HG03159 (cell line): Measurements from ENCODE around the gene DEUP1.
"Not testable (repeated sequence)": the region's sequence is repeated elsewhere in the genome, so short reads cannot be mapped to it uniquely, and the experiment has no call there.

Experiments used
- ATAC-seq: cut with Tn5 transposase; IDR thresholded peaks from one replicate; pipeline ENCODE4 v1.9.1; 2021; ENCODE audit warnings: mild to moderate bottlenecking, moderate library complexity; ENCODE audit not compliant: unreplicated experiment

The DEUP1 gene, protein sequence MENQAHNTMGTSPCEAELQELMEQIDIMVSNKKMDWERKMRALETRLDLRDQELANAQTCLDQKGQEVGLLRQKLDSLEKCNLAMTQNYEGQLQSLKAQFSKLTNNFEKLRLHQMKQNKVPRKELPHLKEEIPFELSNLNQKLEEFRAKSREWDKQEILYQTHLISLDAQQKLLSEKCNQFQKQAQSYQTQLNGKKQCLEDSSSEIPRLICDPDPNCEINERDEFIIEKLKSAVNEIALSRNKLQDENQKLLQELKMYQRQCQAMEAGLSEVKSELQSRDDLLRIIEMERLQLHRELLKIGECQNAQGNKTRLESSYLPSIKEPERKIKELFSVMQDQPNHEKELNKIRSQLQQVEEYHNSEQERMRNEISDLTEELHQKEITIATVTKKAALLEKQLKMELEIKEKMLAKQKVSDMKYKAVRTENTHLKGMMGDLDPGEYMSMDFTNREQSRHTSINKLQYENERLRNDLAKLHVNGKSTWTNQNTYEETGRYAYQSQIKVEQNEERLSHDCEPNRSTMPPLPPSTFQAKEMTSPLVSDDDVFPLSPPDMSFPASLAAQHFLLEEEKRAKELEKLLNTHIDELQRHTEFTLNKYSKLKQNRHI

GRCh38 chr11:93330446-93330984 is at the start of gene DEUP1:
Gene DEUP1 (plus strand): TSS chr11:93330742. CDS start chr11:93332260, 1,518 bp downstream.
- ATAC-seq = peak; percentile 53

DNA sequence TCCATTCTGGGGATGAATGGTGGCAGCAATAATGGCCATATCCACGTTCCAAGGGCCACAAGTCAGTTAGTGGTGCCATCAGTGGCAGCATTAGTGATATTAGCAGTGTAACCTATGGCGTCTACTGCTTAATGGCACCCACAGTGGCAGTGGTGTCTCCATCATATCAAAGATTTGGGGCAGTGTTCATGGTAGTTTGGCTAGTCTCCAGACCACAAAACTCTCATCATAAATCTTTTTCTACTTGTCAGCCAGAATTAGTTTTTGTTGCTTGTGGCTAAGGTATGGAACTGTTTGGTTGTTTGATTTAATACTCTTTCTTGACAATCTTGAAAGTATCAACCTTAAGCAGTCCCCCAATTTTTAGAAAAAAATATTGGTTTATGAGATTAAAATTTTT is 45.1 kb upstream of the DEUP1 start:
- no peak for ATAC-seq

- ATAC-seq = peak; percentile 3
Observed at GRCh38 chr11:93287434-93287833, 43.1 kb upstream of the DEUP1 start.

- peak; percentile 52 for ATAC-seq
Observed at GRCh38 chr11:93288079-93288478, 42.5 kb upstream of the DEUP1 start.

- peak; percentile 45 for ATAC-seq
Observed at GRCh38 chr11:93288767-93289166, 41.8 kb upstream of the DEUP1 start.

GRCh38 chr11:93289782-93290463 is 40.6 kb upstream of the DEUP1 start:
- no peak for ATAC-seq

GRCh38 chr11:93291110-93291509 is 39.4 kb upstream of the DEUP1 start:
- ATAC-seq = no peak

DNA sequence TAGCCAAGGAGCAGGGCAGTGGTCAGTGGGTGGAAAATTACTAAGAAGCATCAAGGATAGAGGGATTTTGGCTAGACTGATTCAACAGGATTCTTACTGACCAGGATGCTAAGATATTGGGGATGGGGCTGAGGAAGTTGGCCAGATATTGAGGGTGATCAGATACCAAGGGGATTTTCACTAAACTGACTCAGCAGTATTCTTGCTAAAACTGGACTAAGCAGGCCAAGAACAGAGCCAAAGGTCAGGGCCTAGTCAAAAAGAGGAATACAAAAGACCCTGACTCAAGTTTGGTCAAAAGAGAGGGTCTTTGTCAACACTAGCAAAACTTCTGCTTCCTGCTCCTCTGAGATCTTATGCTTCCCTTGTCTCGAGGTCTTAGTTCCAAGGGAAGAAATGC is 38.6 kb upstream of the DEUP1 start:
- ATAC-seq = no peak

DNA sequence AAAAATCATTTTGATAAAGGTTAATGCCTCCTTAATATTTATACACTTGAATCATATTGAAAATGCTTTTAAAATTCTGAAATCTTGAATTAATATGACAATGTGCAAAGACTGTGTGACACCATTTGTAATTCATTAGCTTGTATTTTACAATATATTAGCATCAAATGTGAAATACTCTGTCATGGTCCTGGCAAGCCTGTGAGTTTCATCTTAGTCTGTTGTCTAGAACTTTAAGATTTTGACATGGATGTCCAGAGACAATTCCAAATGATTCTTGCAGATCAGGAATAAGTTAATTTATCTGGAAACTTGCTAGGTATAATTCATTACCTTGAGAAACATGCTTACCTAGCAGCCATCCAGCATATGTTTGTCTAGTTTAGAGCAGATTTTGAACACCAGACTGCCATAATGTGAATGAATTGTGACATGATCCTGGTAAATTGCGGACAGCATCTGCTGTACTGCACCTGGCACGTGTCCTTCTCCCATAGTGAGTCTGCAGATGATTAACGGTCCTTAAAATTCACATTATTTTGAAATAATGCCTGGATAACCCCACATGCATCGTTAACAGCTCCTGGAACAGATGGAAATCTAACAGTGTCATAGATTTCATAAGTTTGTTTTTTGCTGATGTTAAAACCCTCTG is 34.5 kb upstream of the DEUP1 start:
- no peak for ATAC-seq

DNA sequence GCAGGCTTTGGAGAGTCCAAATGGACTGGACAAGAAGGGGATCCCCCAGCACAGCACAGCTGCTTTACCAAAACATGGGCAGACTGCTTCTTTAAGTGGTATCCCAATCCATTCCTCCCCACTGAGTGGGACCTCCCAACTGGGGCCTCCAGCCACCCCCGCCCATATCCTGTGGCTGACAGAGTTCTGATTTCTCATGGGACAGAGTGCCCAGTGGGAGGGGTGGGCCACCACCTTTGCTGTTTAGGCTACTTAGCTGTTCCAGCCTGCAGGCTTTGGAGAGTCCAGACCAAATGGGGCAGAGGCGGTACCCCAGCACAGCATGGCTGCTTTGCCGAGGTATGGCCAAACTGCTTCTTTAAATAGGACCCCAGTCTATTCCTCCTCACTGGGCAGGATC is 26.9 kb upstream of the DEUP1 start:
- ATAC-seq = no peak

DNA sequence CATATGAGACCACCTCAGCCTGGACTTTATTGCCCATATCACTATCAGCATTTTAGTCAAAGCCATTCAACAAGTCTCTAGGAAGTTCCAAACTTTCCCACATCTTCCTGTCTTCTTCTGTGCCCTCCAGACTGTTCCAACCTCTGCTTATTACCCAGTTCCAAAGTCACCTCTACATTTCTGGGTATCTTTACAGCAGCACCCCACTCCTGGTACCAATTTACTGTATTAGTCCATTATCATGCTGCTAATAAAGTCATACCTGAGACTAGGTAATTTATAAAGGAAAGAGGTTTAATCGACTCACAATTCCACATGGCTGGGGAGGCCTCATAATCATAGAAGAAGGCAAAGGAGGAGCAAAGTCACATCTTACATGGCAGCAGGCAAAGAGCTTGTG is 16.1 kb upstream of the DEUP1 start:
- not testable (repeated sequence) for ATAC-seq

- ATAC-seq = no peak
Observed at GRCh38 chr11:93319224-93319839, 11.2 kb upstream of the DEUP1 start.

- ATAC-seq = no peak
Observed at GRCh38 chr11:93320230-93320629, 10.3 kb upstream of the DEUP1 start.

DNA sequence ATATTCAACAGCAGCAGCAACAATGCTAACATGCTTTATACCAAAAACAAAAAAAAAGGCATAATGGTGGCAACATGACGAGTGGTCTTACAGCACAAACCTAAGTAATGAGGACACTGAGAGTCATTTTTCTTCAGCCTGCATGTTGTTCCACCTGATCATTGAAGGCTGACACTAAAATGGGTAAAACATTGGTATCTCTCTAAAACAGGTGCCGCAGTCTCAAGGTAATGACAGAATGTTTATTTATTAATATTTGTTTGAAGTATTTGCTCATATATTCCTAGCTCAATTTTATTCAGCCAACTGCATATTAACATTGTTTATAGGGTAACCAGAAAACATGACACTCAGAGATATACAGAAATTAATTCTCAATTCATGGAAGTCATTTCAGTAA is 8.3 kb upstream of the DEUP1 start:
- no peak for ATAC-seq

DNA sequence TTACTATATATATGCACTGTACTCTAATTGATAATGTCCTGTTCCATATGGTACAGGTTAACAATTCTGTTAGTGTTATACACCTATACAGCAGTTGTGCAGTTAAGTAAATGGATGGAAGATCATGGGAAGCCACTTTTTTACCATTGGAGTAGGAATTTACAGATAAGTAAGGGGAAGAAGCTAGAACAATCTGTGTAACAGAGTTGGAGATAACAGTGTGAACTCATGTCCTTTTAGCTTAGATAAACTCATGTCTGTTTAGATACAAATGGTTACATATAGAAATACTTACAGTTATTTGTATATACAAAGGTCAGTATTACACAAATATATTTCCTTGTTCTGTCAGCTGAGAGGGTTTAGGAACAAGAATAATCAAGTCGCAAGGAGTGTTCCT is 6.8 kb upstream of the DEUP1 start:
- no peak for ATAC-seq

- ATAC-seq = no peak
Observed at GRCh38 chr11:93324500-93324899, 6.0 kb upstream of the DEUP1 start.

- ATAC-seq = no peak
Observed at GRCh38 chr11:93326681-93327080, 3.9 kb upstream of the DEUP1 start.

GRCh38 chr11:93329936-93330445 is 551 bp upstream of the DEUP1 start:
- ATAC-seq = no peak

DNA sequence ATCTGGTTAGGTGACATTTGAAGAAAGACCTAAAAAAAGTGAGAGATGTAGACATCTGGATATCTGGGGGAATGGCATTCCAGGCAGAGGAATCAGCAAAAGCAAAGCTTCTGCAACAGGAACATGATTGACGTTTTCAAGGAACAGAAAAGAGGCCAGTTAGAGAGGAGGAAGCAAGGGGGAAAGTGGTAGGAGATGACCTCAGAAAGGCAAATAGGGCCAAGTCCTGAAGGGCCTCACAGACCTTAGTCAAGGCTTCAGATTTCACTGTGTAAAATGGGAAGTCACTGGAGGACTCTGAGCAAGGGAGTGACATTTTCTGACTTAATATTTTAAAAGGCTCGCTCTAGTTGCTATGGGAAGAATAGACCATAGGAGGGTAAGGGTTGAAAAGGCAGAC is 9.7 kb downstream of the DEUP1 start:
- no peak for ATAC-seq

DNA sequence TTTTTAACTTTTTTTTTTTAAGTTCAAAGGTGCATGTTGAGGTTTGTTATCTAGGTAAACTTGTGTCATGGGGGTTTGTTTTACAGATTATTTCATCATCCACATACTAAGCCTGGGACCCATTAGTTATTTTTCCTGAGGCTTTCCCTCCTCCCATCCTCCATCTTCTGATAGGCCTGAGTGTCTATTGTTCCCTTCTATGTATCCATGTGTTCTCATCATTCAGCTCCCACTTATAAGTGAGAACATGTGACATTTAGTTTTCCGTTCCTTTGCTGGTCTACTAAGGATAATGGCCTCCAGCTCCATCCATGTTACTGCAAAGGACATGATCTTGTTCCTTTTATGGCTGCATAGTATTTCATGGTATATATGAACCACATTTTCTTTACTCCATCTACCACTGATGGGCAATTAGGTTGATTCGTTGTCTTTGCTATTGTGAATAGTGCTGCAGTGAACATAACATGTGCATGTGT is 14.4 kb downstream of the DEUP1 start:
- no peak for ATAC-seq
